H7 (cell line): ENCODE measurements around the gene GYG1. TPM values are rescaled to one million over a fixed set of nuclear protein-coding genes. Genes with fewer than 3 reads are reported as not detected.

Experiments used
- DNase-seq: peaks from one replicate; pipeline ENCODE4 v3.0.0; 2012
- H3K27me3 ChIP-seq: 2 replicates; pipeline ENCODE4 v1.6.0; 2011; ENCODE audit warnings: mild to moderate bottlenecking, low read length; ENCODE audit not compliant: control insufficient read depth, insufficient read depth
- H3K36me3 ChIP-seq: replicated peaks from 2 replicates; pipeline ENCODE4 v1.5.1; 2011; ENCODE audit warnings: low read length; ENCODE audit not compliant: control insufficient read depth, insufficient read depth
- H3K4me3 ChIP-seq: 2 replicates; pipeline ENCODE4 v1.5.1; 2011; ENCODE audit warnings: low read depth, mild to moderate bottlenecking, control low read depth, low read length, moderate library complexity; ENCODE audit not compliant: insufficient read depth
- total RNA-seq: library from RNA; depleted of rRNA; stranded (reverse); fragments of >200 nt; shearing (Covaris generic); gene quantifications from 2 replicates; pipeline ENCODE4 v1.2.3, GENCODE V29; 2014; rRNA removed

The GYG1 gene
- 24.5 and 34.2 TPM in 2 replicates for total RNA-seq

DNA sequence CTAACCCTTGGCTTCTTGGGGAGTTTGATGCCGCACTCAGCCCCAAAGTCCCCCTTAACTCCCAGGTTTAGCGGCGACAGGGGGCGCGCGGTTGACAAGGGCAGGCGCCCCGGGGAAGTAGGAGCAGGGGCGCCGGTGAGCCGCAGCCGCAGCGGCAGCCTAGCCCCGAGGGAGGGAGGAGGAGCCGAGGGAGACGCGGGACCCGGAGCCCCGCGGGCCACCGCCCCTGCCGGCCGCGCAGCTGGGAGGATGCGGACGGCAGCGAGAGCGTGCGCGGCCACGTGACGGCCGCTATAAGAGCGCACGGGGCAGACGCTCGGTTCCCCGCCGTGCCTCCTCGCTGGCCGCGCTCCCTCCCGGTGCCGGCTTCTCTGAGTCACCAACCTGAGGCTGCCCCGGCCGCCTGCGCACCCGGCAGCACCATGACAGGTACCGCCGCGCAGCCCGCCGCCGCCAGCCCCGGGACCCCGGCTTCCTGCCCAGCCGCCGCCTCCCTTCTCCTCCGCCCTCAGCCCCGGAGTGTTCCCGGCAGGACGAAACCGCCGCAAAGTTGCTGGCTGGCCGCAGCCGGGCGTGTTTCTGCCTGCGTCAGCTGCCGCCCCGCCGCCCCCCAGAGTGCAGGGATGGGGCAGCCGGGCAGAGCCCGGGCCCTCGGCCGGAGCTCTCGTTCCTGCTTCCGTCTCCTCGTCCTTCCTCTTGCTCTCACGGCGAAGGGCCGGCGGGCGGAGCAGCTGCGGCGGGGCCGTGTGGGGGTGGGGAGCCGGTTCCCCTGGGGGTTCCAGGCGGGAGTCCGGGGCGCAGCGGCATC, at the start of gene GYG1:
GYG1 (plus strand) TSS at position 322 of the 808 bp plus-strand sequence; CDS start at position 423, 101 bp downstream.
- Histone ChIP-seq H3K36me3 (no peaks in the 10 kb centered on the region; the same call in 1 of the 2 replicates), H3K27me3 (peaks cover 7% of the 10 kb centered on the region), H3K4me3 (peak within 1 kb of the TSS; percentile 71)
- peak; percentile 94 for DNase-seq

- Histone ChIP-seq H3K27me3 (no peaks in the 10 kb centered on the region), H3K36me3 (no peaks in the 10 kb centered on the region), H3K4me3 (no peak overlapping the region)
- DNase-seq, result peak; percentile 65
Measured at GRCh38 chr3:148943506-148944205, 47.7 kb upstream of the GYG1 start.

- H3K36me3 ChIP-seq, result no peaks in the 10 kb centered on the region
- no peak overlapping the region for H3K4me3 ChIP-seq
- no peak for DNase-seq
- H3K27me3 ChIP-seq, result no peaks in the 10 kb centered on the region
Measured at GRCh38 chr3:148945116-148945515, 46.2 kb upstream of the GYG1 start.

- no peak for DNase-seq
- Histone ChIP-seq H3K4me3 (no peak overlapping the region), H3K36me3 (no peaks in the 10 kb centered on the region), H3K27me3 (no peaks in the 10 kb centered on the region)
Measured at GRCh38 chr3:148948913-148949657, 42.3 kb upstream of the GYG1 start.

DNA sequence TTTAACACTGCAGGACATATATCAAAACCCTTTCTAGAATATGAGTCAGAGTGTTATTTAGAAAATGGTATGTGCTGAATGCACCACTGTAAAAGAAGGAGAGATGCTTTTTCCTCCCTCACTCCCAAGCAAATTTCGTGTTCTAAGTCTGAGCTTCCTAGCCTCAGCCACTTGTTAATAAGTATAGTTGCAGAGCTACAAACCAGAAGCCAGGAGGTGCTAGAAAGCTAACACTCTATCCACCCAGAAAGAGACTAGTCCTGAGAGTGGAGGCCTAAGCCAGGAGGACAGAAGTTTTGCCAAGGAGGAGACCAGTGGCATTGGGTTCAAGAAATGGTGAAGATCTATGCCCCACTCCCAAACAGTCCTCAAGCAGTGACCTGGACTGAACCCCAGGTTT, 40.5 kb upstream of the GYG1 start:
- Histone ChIP-seq H3K4me3 (no peak overlapping the region), H3K27me3 (no peaks in the 10 kb centered on the region), H3K36me3 (no peaks in the 10 kb centered on the region)
- DNase-seq, result peak; percentile 13

GRCh38 chr3:148951599-148952361, 39.6 kb upstream of the GYG1 start:
- H3K4me3 ChIP-seq, result no peak overlapping the region
- H3K27me3 ChIP-seq, result no peaks in the 10 kb centered on the region
- DNase-seq, result no peak
- H3K36me3 ChIP-seq, result no peaks in the 10 kb centered on the region

GRCh38 chr3:148953094-148953493, 38.2 kb upstream of the GYG1 start:
- H3K27me3 ChIP-seq, result no peaks in the 10 kb centered on the region
- no peaks in the 10 kb centered on the region for H3K36me3 ChIP-seq
- no peak overlapping the region for H3K4me3 ChIP-seq
- DNase-seq, result no peak

GRCh38 chr3:148954981-148955380, 36.4 kb upstream of the GYG1 start:
- DNase-seq, result no peak
- no peaks in the 10 kb centered on the region for H3K36me3 ChIP-seq
- no peak overlapping the region for H3K4me3 ChIP-seq
- no peaks in the 10 kb centered on the region for H3K27me3 ChIP-seq

- DNase-seq, result peak; percentile 40
- Histone ChIP-seq H3K36me3 (no peaks in the 10 kb centered on the region), H3K27me3 (no peaks in the 10 kb centered on the region), H3K4me3 (no peak overlapping the region)
Measured at GRCh38 chr3:148955544-148956346, 35.6 kb upstream of the GYG1 start.

DNA sequence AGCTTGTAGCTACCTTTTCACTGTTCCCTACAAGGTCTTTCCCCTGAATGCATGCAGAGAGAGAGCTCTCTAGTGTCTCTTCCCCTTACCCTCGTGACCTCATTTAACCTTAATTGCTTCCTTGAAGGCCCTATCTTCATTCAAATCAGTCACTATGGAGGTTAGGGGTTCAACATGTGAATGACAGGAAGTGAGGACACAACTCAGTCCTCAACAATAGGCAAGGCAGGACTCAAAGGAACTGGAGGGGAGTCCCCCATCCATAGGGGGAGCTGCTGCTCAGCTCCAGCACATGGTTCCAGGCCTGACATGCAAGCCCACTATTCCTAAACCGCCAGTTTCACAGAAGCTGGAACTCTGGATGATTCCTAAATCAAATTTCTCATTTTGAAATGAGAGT, 33.8 kb upstream of the GYG1 start:
- peak; percentile 39 for DNase-seq

DNA sequence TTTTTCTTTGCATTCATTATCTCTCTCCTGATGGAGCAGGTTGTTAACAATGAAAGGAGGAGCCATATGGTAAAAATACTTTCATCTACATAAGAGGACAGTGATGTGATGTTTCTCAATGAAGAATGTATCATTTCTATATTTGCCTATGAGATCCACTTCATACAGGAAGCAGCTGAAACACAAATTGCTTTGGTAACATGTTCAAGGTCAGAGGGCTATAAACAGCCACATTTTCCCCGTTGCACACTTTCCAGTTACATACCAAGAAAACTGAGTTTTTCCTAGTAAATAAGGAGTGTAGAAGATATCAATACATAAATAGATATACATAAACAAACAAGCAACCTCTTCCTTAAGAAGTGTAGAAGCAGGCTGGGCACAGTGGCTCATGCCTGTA, 32.6 kb upstream of the GYG1 start:
- Histone ChIP-seq H3K4me3 (no peak overlapping the region), H3K27me3 (no peaks in the 10 kb centered on the region), H3K36me3 (no peaks in the 10 kb centered on the region)
- DNase-seq, result no peak

More for the DNA sequence above, 33.8 kb upstream of the GYG1 start:
- no peak overlapping the region for H3K4me3 ChIP-seq
- no peaks in the 10 kb centered on the region for H3K36me3 ChIP-seq
- H3K27me3 ChIP-seq, result no peaks in the 10 kb centered on the region

- peak; percentile 71 for DNase-seq
- no peaks in the 10 kb centered on the region for H3K27me3 ChIP-seq
- no peak overlapping the region for H3K4me3 ChIP-seq
- no peaks in the 10 kb centered on the region for H3K36me3 ChIP-seq
Measured at GRCh38 chr3:148962513-148962912, 28.8 kb upstream of the GYG1 start.

GRCh38 chr3:148964809-148965208, 26.5 kb upstream of the GYG1 start:
- no peaks in the 10 kb centered on the region for H3K27me3 ChIP-seq
- DNase-seq, result no peak
- H3K36me3 ChIP-seq, result no peaks in the 10 kb centered on the region
- no peak overlapping the region for H3K4me3 ChIP-seq
